GM23248 (cell line): Measurements from ENCODE around the gene DUSP7. TPM values are rescaled to one million over a fixed set of nuclear protein-coding genes. Genes with fewer than 3 reads are reported as not detected.

ENCODE experiments used
- DNase-seq: peaks from one replicate; pipeline ENCODE4 v3.0.0-alpha.2; 2015
- H2AFZ ChIP-seq: fragments of 200-600 bp; sonication (generic); 2 replicates; pipeline ENCODE4 v1.6.1; 2016; ENCODE audit warnings: antibody characterized with exemption
- H3F3A ChIP-seq: fragments of 200-600 bp; sonication (generic); 2 replicates; pipeline ENCODE4 v1.6.1; 2016; ENCODE audit warnings: mild to moderate bottlenecking, antibody characterized with exemption, mixed run types; ENCODE audit not compliant: insufficient read depth
- H3K27ac ChIP-seq: fragments of 200-600 bp; sonication (generic); 2 replicates; pipeline ENCODE4 v1.5.1; 2016; ENCODE audit warnings: mild to moderate bottlenecking
- H3K27me3 ChIP-seq: fragments of 200-600 bp; sonication (generic); replicated peaks from 2 replicates; pipeline ENCODE4 v1.6.1; 2016; ENCODE audit warnings: mild to moderate bottlenecking; ENCODE audit not compliant: insufficient read depth
- H3K36me3 ChIP-seq: fragments of 200-600 bp; sonication (generic); 2 replicates; pipeline ENCODE4 v1.6.1; 2016; ENCODE audit warnings: low read depth, mild to moderate bottlenecking
- H3K4me1 ChIP-seq: fragments of 200-600 bp; sonication (generic); 2 replicates; pipeline ENCODE4 v1.6.1; 2016; ENCODE audit warnings: mild to moderate bottlenecking; ENCODE audit not compliant: insufficient read depth
- H3K4me2 ChIP-seq: fragments of 200-600 bp; sonication (generic); one replicate; pipeline ENCODE4 v1.6.1; 2016; ENCODE audit warnings: mild to moderate bottlenecking; ENCODE audit not compliant: unreplicated experiment
- H3K4me3 ChIP-seq: fragments of 200-600 bp; sonication (generic); 2 replicates; pipeline ENCODE4 v1.5.1; 2016; ENCODE audit warnings: mild to moderate bottlenecking
- H3K79me2 ChIP-seq: fragments of 200-600 bp; sonication (generic); 2 replicates; pipeline ENCODE4 v1.6.1; 2016; ENCODE audit warnings: mild to moderate bottlenecking; ENCODE audit not compliant: insufficient read depth
- H3K9ac ChIP-seq: fragments of 200-600 bp; sonication (generic); 2 replicates; pipeline ENCODE4 v1.6.1; 2016; ENCODE audit warnings: mild to moderate bottlenecking
- H3K9me2 ChIP-seq: fragments of 200-600 bp; sonication (generic); 2 replicates; pipeline ENCODE4 v1.6.1; 2016; ENCODE audit warnings: mixed run types, mild to moderate bottlenecking, moderate library complexity; ENCODE audit not compliant: insufficient read depth
- H3K9me3 ChIP-seq: fragments of 200-600 bp; sonication (generic); one replicate; pipeline ENCODE4 v1.6.1; 2017; ENCODE audit warnings: low read depth
- H4K20me1 ChIP-seq: fragments of 200-600 bp; sonication (generic); 2 replicates; pipeline ENCODE4 v1.6.0; 2016; ENCODE audit not compliant: insufficient read depth
- EZH2 ChIP-seq: fragments of 200-600 bp; sonication (generic); IDR thresholded peaks from 2 replicates; pipeline ENCODE4 v1.6.1; 2018; ENCODE audit warnings: antibody characterized with exemption, mild to moderate bottlenecking; ENCODE audit not compliant: insufficient read depth, poor library complexity, severe bottlenecking
- EZH2phosphoT487 ChIP-seq: fragments of 200-600 bp; sonication (generic); IDR thresholded peaks from 2 replicates; pipeline ENCODE4 v1.6.1; 2018; ENCODE audit warnings: antibody characterized with exemption, moderate library complexity, mild to moderate bottlenecking, low read depth; ENCODE audit not compliant: insufficient read depth
- WGBS, 2 experiments: methylation state at CpG; one replicate each; pipeline ENCODE4 v1.1.6; 2015 to 2017; ENCODE audit warnings: low lambda C conversion rate in 2 of 2, low coverage in 1 of 2; ENCODE audit errors: missing lambda C conversion rate in 2 of 2; 5-methylcytosine and 5-hydroxymethylcytosine counted together
- in situ Hi-C: fragments of 300-500 bp; cut with MboI; formaldehyde crosslinking; loops from 2 replicates; pipeline ENCODE4 v1.15.0; 2020
- polyA plus RNA-seq: library from polyadenylated mRNA; unstranded; fragments of >200 nt; fragmentation: Nextera tagmentation; extraction: Ambion mirVana; gene quantifications from 2 replicates; pipeline ENCODE4 v1.2.1, GENCODE V29; 2016
- total RNA-seq: library from RNA; depleted of rRNA; stranded (reverse); fragments of >200 nt; shearing (Covaris generic); gene quantifications from 2 replicates; pipeline ENCODE4 v1.2.3, GENCODE V29; 2014

DUSP7 gene
- total and polyA plus RNA-seq, 2 experiments from 2014 or later: 5.8 to 17.7 TPM

DNA sequence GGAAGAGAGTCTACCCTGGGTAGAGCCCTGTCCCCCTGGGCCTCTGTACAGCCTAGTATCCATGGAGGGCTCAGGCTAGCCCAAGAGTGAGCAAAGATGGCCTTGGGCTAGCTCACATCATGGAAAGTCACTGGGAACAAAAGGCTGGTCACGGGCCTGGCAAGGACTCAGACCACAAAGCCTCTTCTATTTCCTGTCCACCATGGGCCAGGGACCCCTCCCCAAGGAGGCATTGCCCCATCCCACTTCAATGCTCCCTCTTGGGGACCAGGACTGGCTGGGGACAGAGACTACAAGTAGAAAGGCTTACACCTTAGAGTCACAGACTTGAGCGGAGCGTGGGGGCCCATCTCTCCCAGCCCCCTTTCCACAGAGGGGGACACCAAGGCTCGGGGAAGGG lies 16.9 kb downstream of the DUSP7 start:
- Histone ChIP-seq H3K4me2 (no peak overlapping the region), H4K20me1 (no peaks in the 10 kb centered on the region), H3K4me3 (no peak overlapping the region), H3K36me3 (no peaks in the 10 kb centered on the region), H3K79me2 (no peaks in the 10 kb centered on the region), H3K4me1 (no peaks in the 10 kb centered on the region), H3K9ac (no peak overlapping the region), H3K27ac (no peak overlapping the region), H3K9me2 (no peaks in the 10 kb centered on the region), H3K9me3 (no peaks in the 10 kb centered on the region), H2AFZ (no peak overlapping the region), H3K27me3 (no peaks in the 10 kb centered on the region), H3F3A (no peaks in the 10 kb centered on the region)
- no peak for TF ChIP-seq EZH2phosphoT487
- no peak for TF ChIP-seq EZH2
- in situ Hi-C loops: no loop called here
- WGBS, 2 experiments: 62 to 67% methylated on average over 4 of the region's 4 CpGs
- DNase-seq: no peak

DNA sequence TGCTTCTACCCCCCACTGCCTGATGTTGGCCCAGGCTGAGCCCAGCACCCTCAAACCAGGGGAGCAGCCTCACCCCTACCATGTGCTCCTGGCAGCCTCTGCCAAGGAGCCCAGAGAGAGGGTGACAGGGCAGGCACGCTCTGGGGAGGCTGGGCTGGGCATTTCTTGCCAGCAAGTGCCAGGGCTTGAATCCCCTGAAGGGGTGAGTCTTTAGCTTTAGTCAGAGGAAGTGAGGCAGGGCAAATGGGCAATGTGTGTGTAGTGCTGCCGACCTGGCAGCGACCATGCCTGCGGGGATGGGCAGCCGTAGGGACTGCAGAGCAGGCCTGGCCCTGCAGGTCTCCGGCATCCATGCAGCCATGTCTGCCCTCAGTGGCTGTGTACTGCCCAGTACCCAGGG lies 18.1 kb downstream of the DUSP7 start:
- no peaks in the 10 kb centered on the region for H3K79me2 ChIP-seq
- H3K4me2 ChIP-seq: no peak overlapping the region
- H3K4me3 ChIP-seq: no peak overlapping the region
- 80 to 83% methylated on average over 6 of the region's 6 CpGs for WGBS, 2 experiments
- no peak overlapping the region for H3K27ac ChIP-seq
- H3K4me1 ChIP-seq: no peaks in the 10 kb centered on the region
- no peaks in the 10 kb centered on the region for H3K9me2 ChIP-seq
- TF ChIP-seq EZH2phosphoT487 (no peak), EZH2 (no peak)
- DNase-seq: no peak
- H3K36me3 ChIP-seq: no peaks in the 10 kb centered on the region
- H3F3A ChIP-seq: no peaks in the 10 kb centered on the region
- H3K9me3 ChIP-seq: no peaks in the 10 kb centered on the region
- no peak overlapping the region for H3K9ac ChIP-seq
- no peaks in the 10 kb centered on the region for H3K27me3 ChIP-seq
- H2AFZ ChIP-seq: no peak overlapping the region
- in situ Hi-C loops: no loop called here
- H4K20me1 ChIP-seq: no peaks in the 10 kb centered on the region

DNA sequence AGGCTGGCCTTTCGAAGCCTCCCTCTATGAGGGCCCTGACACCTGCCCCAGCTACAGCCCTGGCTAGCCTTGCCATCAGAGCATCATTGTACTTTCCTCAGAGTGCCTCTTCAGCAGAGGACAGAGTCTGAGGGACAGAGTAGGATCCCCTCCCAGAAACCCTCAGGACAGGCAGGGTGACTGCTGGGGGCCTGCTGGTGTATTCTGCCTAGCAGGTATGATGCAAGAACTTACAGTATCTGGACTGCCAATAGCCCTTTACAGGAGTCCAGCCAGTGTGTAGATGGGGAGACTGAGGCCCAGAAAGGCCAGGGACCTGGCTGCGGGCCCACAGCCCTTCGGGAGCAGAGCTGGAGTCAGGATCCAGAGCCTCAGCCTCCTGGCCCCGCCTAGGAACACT lies 19.1 kb downstream of the DUSP7 start:
- 93 to 98% methylated on average over 4 of the region's 4 CpGs for WGBS, 2 experiments
- no peak for DNase-seq
- Histone ChIP-seq H3K4me2 (no peak overlapping the region), H3F3A (no peaks in the 10 kb centered on the region), H3K9me3 (no peaks in the 10 kb centered on the region), H3K9ac (no peak overlapping the region), H4K20me1 (no peaks in the 10 kb centered on the region), H3K36me3 (no peaks in the 10 kb centered on the region), H3K4me3 (no peak overlapping the region), H2AFZ (no peak overlapping the region), H3K79me2 (no peaks in the 10 kb centered on the region), H3K27ac (no peak overlapping the region), H3K27me3 (no peaks in the 10 kb centered on the region), H3K4me1 (no peaks in the 10 kb centered on the region), H3K9me2 (no peaks in the 10 kb centered on the region)
- TF ChIP-seq EZH2: no peak
- TF ChIP-seq EZH2phosphoT487: no peak
- in situ Hi-C loops: no loop called here

DNA sequence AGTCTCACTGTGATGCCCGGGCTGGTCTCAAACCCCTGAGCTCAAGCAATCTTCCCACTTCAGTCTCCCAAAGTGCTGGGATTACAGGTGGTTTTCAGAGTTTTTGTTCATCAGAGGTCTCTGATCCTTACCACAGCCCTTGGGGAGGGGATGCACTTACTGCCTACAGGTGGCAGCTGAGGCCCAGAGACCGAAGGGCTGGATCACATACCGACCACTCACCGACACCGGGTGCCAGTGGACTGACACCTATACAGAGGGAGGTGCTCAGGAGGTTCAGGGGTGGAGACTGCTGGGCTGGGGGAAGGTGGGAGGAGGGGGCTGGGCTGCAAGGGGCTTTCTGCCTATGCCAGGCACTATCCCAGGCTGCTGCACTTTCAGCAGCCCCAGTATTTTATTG lies 19.5 kb downstream of the DUSP7 start:
- in situ Hi-C loops: no loop called here
- Histone ChIP-seq H3K4me3 (no peak overlapping the region), H4K20me1 (no peaks in the 10 kb centered on the region), H3K36me3 (no peaks in the 10 kb centered on the region), H3F3A (no peaks in the 10 kb centered on the region), H3K4me2 (no peak overlapping the region), H3K79me2 (no peaks in the 10 kb centered on the region), H3K27me3 (no peaks in the 10 kb centered on the region), H3K9me3 (no peaks in the 10 kb centered on the region), H3K4me1 (no peaks in the 10 kb centered on the region), H3K27ac (no peak overlapping the region), H3K9me2 (no peaks in the 10 kb centered on the region), H2AFZ (no peak overlapping the region), H3K9ac (no peak overlapping the region)
- no peak for DNase-seq
- TF ChIP-seq EZH2: no peak
- no peak for TF ChIP-seq EZH2phosphoT487
- WGBS, 2 experiments: 28% methylated on average over 5 of the region's 5 CpGs

DNA sequence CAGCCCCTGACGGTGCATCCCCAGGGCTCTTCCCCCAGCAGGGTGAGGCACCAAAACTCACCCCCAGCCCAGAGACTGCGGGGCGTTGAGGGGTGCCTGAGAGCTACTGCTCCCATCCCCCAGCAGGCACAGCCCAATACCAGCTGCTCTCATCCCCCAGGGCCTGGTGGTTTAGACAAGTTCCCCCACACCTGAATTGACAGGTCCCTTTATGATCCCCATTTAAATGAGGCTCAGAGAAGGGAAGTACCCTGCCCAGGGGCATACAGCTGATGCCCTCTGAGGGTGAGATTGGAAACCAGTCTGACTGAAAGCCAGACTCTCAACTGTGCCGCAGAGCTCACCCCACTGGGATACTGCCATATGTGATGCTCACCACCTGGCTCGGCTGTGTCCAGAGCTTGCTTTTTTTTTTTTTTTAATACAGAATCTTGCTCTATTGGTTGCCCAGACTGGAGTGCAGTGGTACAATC lies 20.1 kb downstream of the DUSP7 start:
- H3K27me3 ChIP-seq: no peaks in the 10 kb centered on the region
- H4K20me1 ChIP-seq: no peaks in the 10 kb centered on the region
- no peaks in the 10 kb centered on the region for H3K9me3 ChIP-seq
- H3K79me2 ChIP-seq: no peaks in the 10 kb centered on the region
- no peak for DNase-seq
- TF ChIP-seq EZH2phosphoT487 (no peak), EZH2 (no peak)
- no peaks in the 10 kb centered on the region for H3K9me2 ChIP-seq
- H2AFZ ChIP-seq: no peak overlapping the region
- H3K27ac ChIP-seq: no peak overlapping the region
- H3F3A ChIP-seq: no peaks in the 10 kb centered on the region
- 80 to 86% methylated on average over 5 of the region's 5 CpGs for WGBS, 2 experiments
- H3K36me3 ChIP-seq: no peaks in the 10 kb centered on the region
- in situ Hi-C loops: no loop called here
- H3K4me3 ChIP-seq: no peak overlapping the region
- H3K4me2 ChIP-seq: no peak overlapping the region
- H3K4me1 ChIP-seq: no peaks in the 10 kb centered on the region
- no peak overlapping the region for H3K9ac ChIP-seq
